Measurements from ENCODE around the gene GAGE2A. TPM values are rescaled to one million over a fixed set of nuclear protein-coding genes. Genes with fewer than 3 reads are reported as not detected.
"Not testable (repeated sequence)": the region's sequence is repeated elsewhere in the genome, so short reads cannot be mapped to it uniquely, and the experiment has no call there.

GAGE2A gene, protein sequence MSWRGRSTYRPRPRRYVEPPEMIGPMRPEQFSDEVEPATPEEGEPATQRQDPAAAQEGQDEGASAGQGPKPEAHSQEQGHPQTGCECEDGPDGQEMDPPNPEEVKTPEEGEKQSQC
- total RNA-seq = not detected
- long read RNA-seq = 0 reads

DNA sequence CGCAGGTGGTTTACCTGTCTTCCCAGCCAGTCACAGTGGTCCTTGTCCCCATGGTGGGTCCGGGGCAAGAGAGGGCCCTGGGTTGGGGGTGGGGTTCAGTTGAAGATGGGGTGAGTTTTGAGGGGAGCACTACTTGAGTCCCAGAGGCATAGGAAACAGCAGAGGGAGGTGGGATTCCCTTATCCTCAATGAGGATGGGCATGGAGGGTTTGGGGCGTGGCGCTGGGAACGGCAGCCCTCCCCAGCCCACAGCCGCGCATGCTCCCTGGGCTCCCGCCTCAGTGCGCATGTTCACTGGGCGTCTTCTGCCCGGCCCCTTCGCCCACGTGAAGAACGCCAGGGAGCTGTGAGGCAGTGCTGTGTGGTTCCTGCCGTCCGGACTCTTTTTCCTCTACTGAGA, at the start of gene GAGE2A:
GAGE2A (plus strand) TSS at position 301 of the 400 bp plus-strand sequence. CDS start 1,155 bp downstream, outside the sequence.
- ATAC-seq (ENCODE audit: poor library complexity); intact Hi-C loops (cut with DNase I); DNase-seq: not testable (repeated sequence)

DNA sequence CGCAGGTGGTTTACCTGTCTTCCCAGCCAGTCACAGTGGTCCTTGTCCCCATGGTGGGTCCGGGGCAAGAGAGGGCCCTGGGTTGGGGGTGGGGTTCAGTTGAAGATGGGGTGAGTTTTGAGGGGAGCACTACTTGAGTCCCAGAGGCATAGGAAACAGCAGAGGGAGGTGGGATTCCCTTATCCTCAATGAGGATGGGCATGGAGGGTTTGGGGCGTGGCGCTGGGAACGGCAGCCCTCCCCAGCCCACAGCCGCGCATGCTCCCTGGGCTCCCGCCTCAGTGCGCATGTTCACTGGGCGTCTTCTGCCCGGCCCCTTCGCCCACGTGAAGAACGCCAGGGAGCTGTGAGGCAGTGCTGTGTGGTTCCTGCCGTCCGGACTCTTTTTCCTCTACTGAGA, 47.9 kb upstream of the GAGE2A start, which contains the start of gene GAGE12D:
GAGE12D (plus strand) TSS at position 301 of the 400 bp plus-strand sequence. CDS start 1,155 bp downstream, outside the sequence.
- ATAC-seq (ENCODE audit: poor library complexity); DNase-seq; intact Hi-C loops (cut with DNase I): not testable (repeated sequence)

DNA sequence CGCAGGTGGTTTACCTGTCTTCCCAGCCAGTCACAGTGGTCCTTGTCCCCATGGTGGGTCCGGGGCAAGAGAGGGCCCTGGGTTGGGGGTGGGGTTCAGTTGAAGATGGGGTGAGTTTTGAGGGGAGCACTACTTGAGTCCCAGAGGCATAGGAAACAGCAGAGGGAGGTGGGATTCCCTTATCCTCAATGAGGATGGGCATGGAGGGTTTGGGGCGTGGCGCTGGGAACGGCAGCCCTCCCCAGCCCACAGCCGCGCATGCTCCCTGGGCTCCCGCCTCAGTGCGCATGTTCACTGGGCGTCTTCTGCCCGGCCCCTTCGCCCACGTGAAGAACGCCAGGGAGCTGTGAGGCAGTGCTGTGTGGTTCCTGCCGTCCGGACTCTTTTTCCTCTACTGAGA, 38.3 kb upstream of the GAGE2A start, which contains the start of gene GAGE12E:
GAGE12E (plus strand) TSS at position 301 of the 400 bp plus-strand sequence. CDS start 1,155 bp downstream, outside the sequence.
- ATAC-seq (ENCODE audit: poor library complexity); intact Hi-C loops (cut with DNase I); DNase-seq: not testable (repeated sequence)

DNA sequence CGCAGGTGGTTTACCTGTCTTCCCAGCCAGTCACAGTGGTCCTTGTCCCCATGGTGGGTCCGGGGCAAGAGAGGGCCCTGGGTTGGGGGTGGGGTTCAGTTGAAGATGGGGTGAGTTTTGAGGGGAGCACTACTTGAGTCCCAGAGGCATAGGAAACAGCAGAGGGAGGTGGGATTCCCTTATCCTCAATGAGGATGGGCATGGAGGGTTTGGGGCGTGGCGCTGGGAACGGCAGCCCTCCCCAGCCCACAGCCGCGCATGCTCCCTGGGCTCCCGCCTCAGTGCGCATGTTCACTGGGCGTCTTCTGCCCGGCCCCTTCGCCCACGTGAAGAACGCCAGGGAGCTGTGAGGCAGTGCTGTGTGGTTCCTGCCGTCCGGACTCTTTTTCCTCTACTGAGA, 28.8 kb upstream of the GAGE2A start, which contains the start of gene GAGE12F:
GAGE12F (plus strand) TSS at position 301 of the 400 bp plus-strand sequence. CDS start 1,155 bp downstream, outside the sequence.
- intact Hi-C loops (cut with DNase I); ATAC-seq (ENCODE audit: poor library complexity): not testable (repeated sequence)

DNA sequence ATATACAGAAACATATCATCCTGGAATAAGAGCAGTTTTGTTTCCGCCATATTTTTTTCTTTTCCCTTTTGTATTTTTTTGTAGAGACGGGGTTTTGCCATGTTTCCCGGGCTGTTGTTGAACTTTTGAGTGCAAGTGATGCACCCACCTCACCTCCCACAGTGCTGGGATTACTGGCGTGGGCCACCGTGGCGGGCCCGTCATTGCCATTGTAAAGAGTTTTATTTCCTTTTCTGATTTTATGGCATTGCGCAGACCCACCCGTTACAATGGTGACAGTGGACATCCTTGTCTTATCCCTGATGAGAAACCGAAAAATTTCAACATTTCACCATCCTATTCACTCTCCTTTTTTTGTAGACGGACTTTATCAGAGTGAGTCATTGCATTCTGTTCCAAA, 20.6 kb upstream of the GAGE2A start:
- intact Hi-C loops (cut with DNase I); ATAC-seq (ENCODE audit: poor library complexity): not testable (repeated sequence)
- peak; percentile 25 for DNase-seq

More for the DNA sequence above, 28.8 kb upstream of the GAGE2A start, which contains the start of gene GAGE12F:
- not testable (repeated sequence) for DNase-seq

DNA sequence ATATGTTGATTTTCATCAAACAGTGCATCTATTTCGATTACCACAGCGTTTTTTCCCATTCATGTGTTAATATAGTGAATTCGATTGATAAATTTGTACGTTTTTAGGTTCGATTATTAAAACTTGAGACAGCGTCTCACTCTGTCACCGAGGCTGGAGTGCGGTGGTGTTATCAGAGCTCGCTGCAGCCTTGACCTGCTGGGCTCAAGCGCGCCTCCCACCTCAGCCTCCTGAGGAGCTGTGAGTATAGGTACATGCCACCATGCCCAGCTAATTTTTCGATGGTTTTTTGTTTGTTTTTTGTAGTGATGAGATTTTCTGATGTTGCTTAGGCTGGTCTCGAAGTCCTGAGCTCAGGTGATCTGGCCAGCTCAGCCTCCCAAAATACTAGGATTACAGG, 20.1 kb upstream of the GAGE2A start:
- intact Hi-C loops (cut with DNase I); DNase-seq; ATAC-seq (ENCODE audit: poor library complexity): not testable (repeated sequence)

DNA sequence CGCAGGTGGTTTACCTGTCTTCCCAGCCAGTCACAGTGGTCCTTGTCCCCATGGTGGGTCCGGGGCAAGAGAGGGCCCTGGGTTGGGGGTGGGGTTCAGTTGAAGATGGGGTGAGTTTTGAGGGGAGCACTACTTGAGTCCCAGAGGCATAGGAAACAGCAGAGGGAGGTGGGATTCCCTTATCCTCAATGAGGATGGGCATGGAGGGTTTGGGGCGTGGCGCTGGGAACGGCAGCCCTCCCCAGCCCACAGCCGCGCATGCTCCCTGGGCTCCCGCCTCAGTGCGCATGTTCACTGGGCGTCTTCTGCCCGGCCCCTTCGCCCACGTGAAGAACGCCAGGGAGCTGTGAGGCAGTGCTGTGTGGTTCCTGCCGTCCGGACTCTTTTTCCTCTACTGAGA, 19.2 kb upstream of the GAGE2A start, which contains the start of gene GAGE12G:
GAGE12G (plus strand) TSS at position 301 of the 400 bp plus-strand sequence. CDS start 1,155 bp downstream, outside the sequence.
- intact Hi-C loops (cut with DNase I); DNase-seq; ATAC-seq (ENCODE audit: poor library complexity): not testable (repeated sequence)

DNA sequence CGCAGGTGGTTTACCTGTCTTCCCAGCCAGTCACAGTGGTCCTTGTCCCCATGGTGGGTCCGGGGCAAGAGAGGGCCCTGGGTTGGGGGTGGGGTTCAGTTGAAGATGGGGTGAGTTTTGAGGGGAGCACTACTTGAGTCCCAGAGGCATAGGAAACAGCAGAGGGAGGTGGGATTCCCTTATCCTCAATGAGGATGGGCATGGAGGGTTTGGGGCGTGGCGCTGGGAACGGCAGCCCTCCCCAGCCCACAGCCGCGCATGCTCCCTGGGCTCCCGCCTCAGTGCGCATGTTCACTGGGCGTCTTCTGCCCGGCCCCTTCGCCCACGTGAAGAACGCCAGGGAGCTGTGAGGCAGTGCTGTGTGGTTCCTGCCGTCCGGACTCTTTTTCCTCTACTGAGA, 9.6 kb upstream of the GAGE2A start, which contains the start of gene GAGE12H:
GAGE12H (plus strand) TSS at position 301 of the 400 bp plus-strand sequence. CDS start 1,155 bp downstream, outside the sequence.
- intact Hi-C loops (cut with DNase I); DNase-seq; ATAC-seq (ENCODE audit: poor library complexity): not testable (repeated sequence)

DNA sequence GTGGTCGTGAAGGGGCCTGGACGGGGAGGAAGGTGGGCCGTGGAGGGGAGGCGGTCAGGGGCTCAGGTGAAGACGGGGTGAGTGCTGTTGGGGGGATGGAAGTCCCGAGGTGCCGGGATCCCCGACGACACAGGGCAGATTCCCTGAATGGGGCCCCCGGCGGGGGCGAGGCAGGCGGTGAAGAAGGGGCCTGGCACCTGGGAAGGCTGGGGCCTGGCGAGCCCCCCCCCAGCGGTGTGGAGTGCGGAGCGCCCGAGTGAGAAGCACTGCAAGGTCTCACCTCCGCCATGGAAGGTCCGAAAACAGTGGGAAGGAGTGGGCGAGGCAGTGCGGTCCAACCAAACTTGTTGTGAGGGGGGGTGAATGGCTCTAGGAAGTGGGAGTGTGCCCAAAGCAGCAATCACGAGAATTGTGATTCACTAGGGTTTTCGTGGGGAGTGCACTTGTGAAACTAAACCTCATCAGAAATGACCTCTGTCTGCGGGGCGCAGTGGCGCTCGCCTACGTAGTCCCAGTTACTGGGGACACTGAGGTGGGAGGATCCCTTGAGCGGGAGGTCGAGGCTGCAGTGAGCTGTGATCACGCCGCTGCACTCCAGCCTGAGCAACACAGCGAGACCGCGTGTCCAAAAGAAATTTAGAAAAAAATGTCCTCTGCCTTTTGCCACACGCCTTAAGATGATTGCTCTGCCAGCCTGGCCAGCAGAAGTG, 628 bp downstream of the GAGE2A start:
- DNase-seq = peak; percentile 29
- intact Hi-C loops (cut with DNase I); ATAC-seq (ENCODE audit: poor library complexity): not testable (repeated sequence)

DNA sequence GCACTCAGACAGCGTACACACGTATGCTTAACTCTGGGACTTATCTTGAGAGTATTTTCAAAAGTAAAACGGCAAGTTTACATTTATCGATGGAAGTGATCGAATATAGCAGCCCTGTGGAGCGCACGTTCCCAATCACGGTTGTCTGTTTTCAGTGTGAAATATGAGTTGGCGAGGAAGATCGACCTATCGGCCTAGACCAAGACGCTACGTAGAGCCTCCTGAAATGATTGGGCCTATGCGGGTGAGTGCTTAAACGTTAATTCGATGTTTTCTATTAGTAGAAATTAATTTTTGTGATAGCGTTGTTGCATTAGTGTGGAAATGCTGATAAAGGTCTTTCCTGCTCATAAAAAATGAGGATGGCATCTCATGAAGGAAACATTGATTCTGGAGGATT, 1.2 kb downstream of the GAGE2A start:
- DNase-seq; intact Hi-C loops (cut with DNase I); ATAC-seq (ENCODE audit: poor library complexity): not testable (repeated sequence)

DNA sequence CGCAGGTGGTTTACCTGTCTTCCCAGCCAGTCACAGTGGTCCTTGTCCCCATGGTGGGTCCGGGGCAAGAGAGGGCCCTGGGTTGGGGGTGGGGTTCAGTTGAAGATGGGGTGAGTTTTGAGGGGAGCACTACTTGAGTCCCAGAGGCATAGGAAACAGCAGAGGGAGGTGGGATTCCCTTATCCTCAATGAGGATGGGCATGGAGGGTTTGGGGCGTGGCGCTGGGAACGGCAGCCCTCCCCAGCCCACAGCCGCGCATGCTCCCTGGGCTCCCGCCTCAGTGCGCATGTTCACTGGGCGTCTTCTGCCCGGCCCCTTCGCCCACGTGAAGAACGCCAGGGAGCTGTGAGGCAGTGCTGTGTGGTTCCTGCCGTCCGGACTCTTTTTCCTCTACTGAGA, 9.4 kb downstream of the GAGE2A start, which contains the start of gene GAGE1:
GAGE1 (plus strand) TSS at position 301 of the 400 bp plus-strand sequence. CDS start 1,155 bp downstream, outside the sequence.
- ATAC-seq (ENCODE audit: poor library complexity); DNase-seq; intact Hi-C loops (cut with DNase I): not testable (repeated sequence)

DNA sequence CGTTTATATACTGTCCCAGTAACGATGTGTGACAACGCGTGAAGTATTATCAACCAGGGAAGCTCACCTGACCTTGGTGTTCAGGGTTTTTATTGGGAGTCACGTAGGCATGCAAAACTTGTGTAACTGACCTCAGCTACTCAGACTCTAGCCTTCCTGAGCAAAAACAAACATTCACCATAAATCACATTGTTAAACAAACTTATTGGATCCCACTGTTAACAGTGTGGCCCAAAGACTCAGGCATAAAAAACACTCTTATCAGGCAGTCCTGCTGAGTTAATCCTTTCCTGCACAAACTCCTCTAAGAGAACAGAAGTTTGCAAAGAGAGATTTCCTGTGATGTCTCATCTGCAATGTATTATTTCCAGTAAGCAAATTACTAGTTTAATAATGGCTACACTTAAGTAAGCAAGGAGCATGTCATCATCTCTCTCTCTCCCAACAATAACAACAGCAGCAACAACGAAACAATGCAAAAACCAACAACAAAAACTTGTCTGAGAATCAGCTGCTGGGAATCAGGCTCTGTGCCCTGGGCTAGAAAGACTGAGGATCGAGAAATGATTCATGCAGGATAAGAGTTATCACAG, 21.5 kb downstream of the GAGE2A start:
- intact Hi-C loops (cut with DNase I) = no loop called here
- DNase-seq = no peak
- no peak for ATAC-seq (ENCODE audit: poor library complexity)

DNA sequence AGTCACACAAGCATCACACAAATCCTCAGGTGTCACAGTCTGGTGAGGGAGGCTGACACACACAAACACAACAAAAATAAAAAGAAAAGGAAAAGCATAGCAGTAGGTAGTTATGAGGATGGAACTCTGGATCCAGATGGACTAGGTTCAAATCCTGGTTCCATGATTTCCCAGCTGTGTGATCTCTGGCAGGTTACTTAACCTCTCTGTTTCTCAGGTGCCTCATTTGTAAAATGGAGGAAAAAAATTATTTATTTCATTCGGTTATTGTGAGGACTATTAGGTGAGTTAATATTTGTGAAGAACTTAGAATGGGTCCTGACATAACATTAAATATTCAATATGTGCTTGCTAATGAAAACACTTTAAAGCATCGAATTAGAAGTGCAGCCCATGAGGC, 29.3 kb downstream of the GAGE2A start:
- intact Hi-C loops (cut with DNase I) = no loop called here
- no peak for DNase-seq
- no peak for ATAC-seq (ENCODE audit: poor library complexity)

DNA sequence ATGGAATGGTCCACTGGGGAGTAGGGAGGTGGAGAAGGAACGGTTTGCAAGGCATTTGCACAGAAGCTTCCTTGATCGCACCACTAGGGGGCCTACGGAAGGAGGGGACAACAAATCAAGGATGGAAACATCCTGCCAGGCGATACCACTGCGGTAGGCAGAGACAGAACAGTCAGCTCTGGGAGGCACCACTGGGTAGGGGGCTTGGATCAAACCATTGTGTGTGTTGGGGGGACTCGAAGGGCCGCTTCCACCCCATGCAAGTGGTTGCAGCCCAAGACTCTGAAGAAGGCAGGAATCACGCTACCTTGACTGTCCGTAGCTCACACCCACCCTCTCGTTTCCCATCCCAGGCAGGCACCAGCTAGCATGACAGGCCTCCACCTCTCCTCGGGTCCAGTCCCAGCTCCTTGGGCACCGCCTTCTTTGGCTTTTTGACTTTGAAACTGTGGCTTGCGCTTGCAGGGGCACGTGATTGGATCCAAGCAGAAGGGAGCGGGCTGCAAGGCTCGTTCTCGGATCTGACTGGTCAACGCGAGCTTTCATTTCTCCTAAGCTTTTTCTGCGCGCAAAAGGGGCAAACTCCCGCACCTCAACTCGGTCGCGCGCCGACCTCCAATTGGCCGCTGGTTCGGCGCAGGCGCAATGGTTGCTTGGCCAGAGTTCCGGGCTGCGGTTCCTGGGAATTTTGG, 37.9 kb downstream of the GAGE2A start:
- intact Hi-C loops (cut with DNase I) = no loop called here
- DNase-seq = no peak
- no peak for ATAC-seq (ENCODE audit: poor library complexity)

DNA sequence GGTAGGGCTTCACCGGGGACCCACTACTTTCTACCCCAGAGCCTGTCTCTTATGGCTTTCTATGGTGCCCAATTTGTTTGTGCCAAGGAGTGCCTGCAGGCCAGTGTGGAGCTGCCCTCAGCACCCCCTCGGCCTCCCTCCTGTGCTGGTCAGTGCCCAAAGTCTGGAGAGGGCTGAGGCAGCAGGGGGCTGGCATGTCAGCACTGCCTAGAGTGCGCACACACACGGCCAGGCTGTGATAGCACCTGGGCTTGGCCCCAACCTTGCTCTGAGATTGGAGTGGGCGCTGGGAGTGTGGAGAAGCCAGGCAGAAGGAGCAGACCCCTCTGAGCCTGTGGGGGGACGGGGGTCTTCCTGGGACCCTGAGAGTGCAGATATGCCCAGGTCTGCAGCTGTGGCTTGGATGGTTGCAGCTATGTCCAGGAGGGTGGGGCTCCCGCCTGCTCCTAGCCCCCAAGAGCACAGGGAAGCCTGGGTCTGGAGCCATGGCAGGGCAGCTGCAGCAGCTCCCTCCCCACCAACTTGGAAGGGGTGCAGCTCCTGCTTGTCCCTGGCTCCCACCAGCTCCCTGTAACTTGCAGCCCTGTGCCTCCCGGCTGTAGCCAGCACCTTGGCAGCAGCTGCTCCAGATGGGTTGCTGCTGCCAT, 55.8 kb downstream of the GAGE2A start:
- DNase-seq (no peak), ATAC-seq (ENCODE audit: poor library complexity) (no peak)
- intact Hi-C loops (cut with DNase I) = no loop called here

Measured in Right ventricle myocardium superior (tissue), 1 donor.